Measurements from ENCODE around the gene RIPK3. TPM values are rescaled to one million over a fixed set of nuclear protein-coding genes. Genes with fewer than 3 reads are reported as not detected.

Gene RIPK3
- total and polyA plus RNA-seq, 12 donors, result 1.7 to 7.1 (median 3.5) TPM

GRCh38 chr14:24368212-24368561, 28.4 kb upstream of the RIPK3 start:
- no peaks in the 10 kb centered on the region for H3K9me3 ChIP-seq
- peaks cover 0 to 8% (median 0%) of the 10 kb centered on the region in 9 donors for H3K36me3 ChIP-seq
- DNase-seq (no peak), ATAC-seq (no peak)
- peaks cover 0 to 73% (median 25%) of the 10 kb centered on the region in 9 donors for H3K4me1 ChIP-seq
- H3K27ac ChIP-seq, result peak overlapping the region; percentile 78 to 96 (median 89)
- 0 to 9% methylated on average over 15 of the region's 15 CpGs for WGBS, 2 donors
- no peak for TF ChIP-seq CTCF (IDR thresholded peaks at IDR 0.05)
- intact Hi-C loops (cut with DNase I), result loop anchor here in 3 of 10 donors (5.0 to 10.0 kb wide), 3 partner anchors 44 to 67 kb away; no protein-coding TSS in a partner anchor
- peaks cover 0 to 56% (median 9%) of the 10 kb centered on the region in 7 donors for H3K27me3 ChIP-seq
- H3K4me3 ChIP-seq, result peak overlapping the region; percentile 28 to 64 (median 57)

- peaks cover 0 to 68% (median 25%) of the 10 kb centered on the region in 9 donors for H3K4me1 ChIP-seq
- H3K27me3 ChIP-seq, result peaks cover 0 to 56% (median 9%) of the 10 kb centered on the region in 7 donors
- no peak for TF ChIP-seq CTCF (IDR thresholded peaks at IDR 0.05)
- intact Hi-C loops (cut with DNase I), result loop anchor here (2.0 to 10.0 kb wide), 7 partner anchors 31 to 67 kb away; partner anchors contain the start of genes ADCY4 (in 4 of the 10) and NYNRIN (in 4 of the 10)
- H3K4me3 ChIP-seq, result peak within 1 kb of the TSS; percentile 29 to 64 (median 57)
- peak within 1 kb of the TSS; percentile 83 to 96 (median 91) for H3K27ac ChIP-seq
- 5 to 6% methylated on average over 21 of the region's 21 CpGs for WGBS, 2 donors
- H3K9me3 ChIP-seq, result no peaks in the 10 kb centered on the region
- DNase-seq (peak; percentile 72 to 89), ATAC-seq (peak; percentile 27 to 56 (median 46))
- peaks cover 0 to 2% (median 0%) of the 10 kb centered on the region in 9 donors for H3K36me3 ChIP-seq
Measured at GRCh38 chr14:24367514-24368211, 27.9 kb upstream of the RIPK3 start, which contains the start of gene NFATC4. NFATC4 (plus strand) TSS chr14:24368184; CDS start chr14:24368341, 157 bp downstream.

GRCh38 chr14:24366721-24367513, 27.1 kb upstream of the RIPK3 start:
- no peaks in the 10 kb centered on the region for H3K9me3 ChIP-seq
- ATAC-seq, result peak; percentile 77 to 93 (median 88)
- peaks cover 0 to 56% (median 9%) of the 10 kb centered on the region in 7 donors for H3K27me3 ChIP-seq
- no peaks in the 10 kb centered on the region for H3K36me3 ChIP-seq
- intact Hi-C loops (cut with DNase I), result loop anchor here (1.0 to 10.0 kb wide), 11 partner anchors 32 to 68 kb away; partner anchors contain the start of genes ADCY4 (in 5 of the 10), NYNRIN (in 4 of the 10), CBLN3 (in 1 of the 10) and KHNYN (in 1 of the 10)
- no peak for TF ChIP-seq CTCF (IDR thresholded peaks at IDR 0.05)
- peaks cover 0 to 60% (median 25%) of the 10 kb centered on the region in 9 donors for H3K4me1 ChIP-seq
- WGBS, 2 donors, result 1 to 2% methylated on average over 38 to 40 of the region's 40 CpGs
- peak overlapping the region; percentile 29 to 64 (median 56) for H3K4me3 ChIP-seq
- peak; percentile 92 to 95 for DNase-seq
- peak overlapping the region; percentile 82 to 96 (median 91) for H3K27ac ChIP-seq

GRCh38 chr14:24366413-24366720, 26.6 kb upstream of the RIPK3 start:
- ATAC-seq (no peak), DNase-seq (no peak)
- Histone ChIP-seq H3K27me3 (peaks cover 0 to 56% (median 9%) of the 10 kb centered on the region in 7 donors), H3K36me3 (no peaks in the 10 kb centered on the region), H3K4me3 (peak overlapping the region; percentile 29 to 64 (median 56)), H3K4me1 (peaks cover 0 to 56% (median 25%) of the 10 kb centered on the region in 9 donors), H3K27ac (peak overlapping the region; percentile 82 to 96 (median 91)), H3K9me3 (no peaks in the 10 kb centered on the region)
- TF ChIP-seq CTCF (IDR thresholded peaks at IDR 0.05), result no peak
- WGBS, 2 donors, result 3 to 15% methylated on average over 16 of the region's 16 CpGs
- intact Hi-C loops (cut with DNase I), result loop anchor here (1.0 to 10.0 kb wide), 11 partner anchors 31 to 68 kb away; partner anchors contain the start of genes ADCY4 (in 5 of the 10), NYNRIN (in 4 of the 10), CBLN3 (in 1 of the 10) and KHNYN (in 1 of the 10)

Data from heart right ventricle (tissue), 16 donors.